Transverse colon (tissue), 3 donors: ENCODE data around the gene PCDHA1.

Experiments used
- POLR2A ChIP-seq: fragments of 450-650 bp; IDR thresholded peaks from one replicate; pipeline ENCODE4 v1.6.1; 2016; ENCODE audit warnings: antibody characterized with exemption, mild to moderate bottlenecking, moderate library complexity
- POLR2AphosphoS5 ChIP-seq, 3 donors: sonication (generic); formaldehyde crosslinking; IDR thresholded peaks; one replicate each; pipeline ENCODE4 v1.6.1; 2016; ENCODE audit warnings: antibody characterized with exemption in 3 of 3

- TF ChIP-seq POLR2A (no peak), POLR2AphosphoS5 (IDR thresholded peaks at IDR 0.05) (no peak)
Measured at GRCh38 chr5:141001446-141001843, 215.5 kb downstream of the PCDHA1 start.
